ENCODE measurements around the gene SHISA2.
A peak's percentile ranks its signal among the peaks of the same experiment; 100 is the strongest.
"Not testable (repeated sequence)": the region's sequence is repeated elsewhere in the genome, so short reads cannot be mapped to it uniquely, and the experiment has no call there.

Gene SHISA2

GRCh38 chr13:26066492-26066891 lies 14.7 kb upstream of the SHISA2 start:
- H3K36me3 ChIP-seq (ENCODE audit: control insufficient read depth, insufficient read depth, low read length); H3K4me1 ChIP-seq (ENCODE audit: control insufficient read depth, insufficient read depth, low read length, poor library complexity, severe bottlenecking); H3K9me3 ChIP-seq (ENCODE audit: control insufficient read depth, low read length); H3K27ac ChIP-seq (ENCODE audit: low read depth, low read length, severe bottlenecking); H3K4me3 ChIP-seq (ENCODE audit: extremely low read depth, insufficient read depth, low read length, poor library complexity, severe bottlenecking): not testable (repeated sequence)
- 89 to 91% methylated on average over 4 to 7 of the region's 7 CpGs for WGBS, 2 experiments (ENCODE audit: insufficient coverage in 2 of 2)

- WGBS, 2 experiments (ENCODE audit: insufficient coverage in 2 of 2), result 60% methylated on average over 1 of the region's 5 CpGs; no CpG with 5 or more reads in 1 of the 2 experiments
- H3K4me1 ChIP-seq (ENCODE audit: control insufficient read depth, insufficient read depth, low read length, poor library complexity, severe bottlenecking), result no peaks in the 10 kb centered on the region
- H3K36me3 ChIP-seq (ENCODE audit: control insufficient read depth, insufficient read depth, low read length), result no peaks in the 10 kb centered on the region
- no peaks in the 10 kb centered on the region for H3K9me3 ChIP-seq (ENCODE audit: control insufficient read depth, low read length)
- no peak overlapping the region for H3K27ac ChIP-seq (ENCODE audit: low read depth, low read length, severe bottlenecking)
- H3K4me3 ChIP-seq (ENCODE audit: extremely low read depth, insufficient read depth, low read length, poor library complexity, severe bottlenecking), result no peak overlapping the region
Observed at GRCh38 chr13:26062853-26063444, 11.1 kb upstream of the SHISA2 start.

GRCh38 chr13:26061947-26062346 lies 10.1 kb upstream of the SHISA2 start:
- Histone ChIP-seq H3K4me3 (ENCODE audit: extremely low read depth, insufficient read depth, low read length, poor library complexity, severe bottlenecking) (no peak overlapping the region), H3K4me1 (ENCODE audit: control insufficient read depth, insufficient read depth, low read length, poor library complexity, severe bottlenecking) (no peaks in the 10 kb centered on the region), H3K36me3 (ENCODE audit: control insufficient read depth, insufficient read depth, low read length) (no peaks in the 10 kb centered on the region), H3K27ac (ENCODE audit: low read depth, low read length, severe bottlenecking) (no peak overlapping the region), H3K9me3 (ENCODE audit: control insufficient read depth, low read length) (no peaks in the 10 kb centered on the region)
- WGBS, 2 experiments (ENCODE audit: insufficient coverage in 2 of 2), result 90% methylated on average over 2 of the region's 6 CpGs; no CpG with 5 or more reads in 1 of the 2 experiments

- H3K27ac ChIP-seq (ENCODE audit: low read depth, low read length, severe bottlenecking), result no peak overlapping the region
- no peak overlapping the region for H3K4me3 ChIP-seq (ENCODE audit: extremely low read depth, insufficient read depth, low read length, poor library complexity, severe bottlenecking)
- no peaks in the 10 kb centered on the region for H3K9me3 ChIP-seq (ENCODE audit: control insufficient read depth, low read length)
- 81 to 88% methylated on average over 5 of the region's 5 CpGs for WGBS, 2 experiments (ENCODE audit: insufficient coverage in 2 of 2)
- H3K4me1 ChIP-seq (ENCODE audit: control insufficient read depth, insufficient read depth, low read length, poor library complexity, severe bottlenecking), result no peaks in the 10 kb centered on the region
- H3K36me3 ChIP-seq (ENCODE audit: control insufficient read depth, insufficient read depth, low read length), result no peaks in the 10 kb centered on the region
Observed at GRCh38 chr13:26061256-26061655, 9.4 kb upstream of the SHISA2 start.

GRCh38 chr13:26060357-26060756 lies 8.5 kb upstream of the SHISA2 start:
- H3K36me3 ChIP-seq (ENCODE audit: control insufficient read depth, insufficient read depth, low read length), result no peaks in the 10 kb centered on the region
- H3K4me3 ChIP-seq (ENCODE audit: extremely low read depth, insufficient read depth, low read length, poor library complexity, severe bottlenecking), result no peak overlapping the region
- no peak overlapping the region for H3K27ac ChIP-seq (ENCODE audit: low read depth, low read length, severe bottlenecking)
- H3K4me1 ChIP-seq (ENCODE audit: control insufficient read depth, insufficient read depth, low read length, poor library complexity, severe bottlenecking), result no peaks in the 10 kb centered on the region
- no peaks in the 10 kb centered on the region for H3K9me3 ChIP-seq (ENCODE audit: control insufficient read depth, low read length)
- WGBS, 2 experiments (ENCODE audit: insufficient coverage in 2 of 2), result 100% methylated on average over 1 of the region's 4 CpGs; no CpG with 5 or more reads in 1 of the 2 experiments

- H3K4me3 ChIP-seq (ENCODE audit: extremely low read depth, insufficient read depth, low read length, poor library complexity, severe bottlenecking), result no peak overlapping the region
- H3K27ac ChIP-seq (ENCODE audit: low read depth, low read length, severe bottlenecking), result no peak overlapping the region
- no peaks in the 10 kb centered on the region for H3K36me3 ChIP-seq (ENCODE audit: control insufficient read depth, insufficient read depth, low read length)
- H3K4me1 ChIP-seq (ENCODE audit: control insufficient read depth, insufficient read depth, low read length, poor library complexity, severe bottlenecking), result no peaks in the 10 kb centered on the region
- 83 to 93% methylated on average over 5 of the region's 6 CpGs for WGBS, 2 experiments (ENCODE audit: insufficient coverage in 2 of 2)
- H3K9me3 ChIP-seq (ENCODE audit: control insufficient read depth, low read length), result no peaks in the 10 kb centered on the region
Observed at GRCh38 chr13:26058704-26059103, 6.9 kb upstream of the SHISA2 start.

GRCh38 chr13:26054896-26055295 lies 3.1 kb upstream of the SHISA2 start:
- H3K4me3 ChIP-seq (ENCODE audit: extremely low read depth, insufficient read depth, low read length, poor library complexity, severe bottlenecking), result no peak overlapping the region
- H3K36me3 ChIP-seq (ENCODE audit: control insufficient read depth, insufficient read depth, low read length), result no peaks in the 10 kb centered on the region
- peaks cover 3% of the 10 kb centered on the region for H3K4me1 ChIP-seq (ENCODE audit: control insufficient read depth, insufficient read depth, low read length, poor library complexity, severe bottlenecking)
- H3K9me3 ChIP-seq (ENCODE audit: control insufficient read depth, low read length), result no peaks in the 10 kb centered on the region
- H3K27ac ChIP-seq (ENCODE audit: low read depth, low read length, severe bottlenecking), result no peak overlapping the region

GRCh38 chr13:26053418-26053980 lies 1.7 kb upstream of the SHISA2 start:
- H3K4me1 ChIP-seq (ENCODE audit: control insufficient read depth, insufficient read depth, low read length, poor library complexity, severe bottlenecking), result peaks cover 7% of the 10 kb centered on the region
- no peak overlapping the region for H3K4me3 ChIP-seq (ENCODE audit: extremely low read depth, insufficient read depth, low read length, poor library complexity, severe bottlenecking)
- H3K36me3 ChIP-seq (ENCODE audit: control insufficient read depth, insufficient read depth, low read length), result no peaks in the 10 kb centered on the region
- H3K9me3 ChIP-seq (ENCODE audit: control insufficient read depth, low read length), result no peaks in the 10 kb centered on the region
- H3K27ac ChIP-seq (ENCODE audit: low read depth, low read length, severe bottlenecking), result no peak overlapping the region
- WGBS, 2 experiments (ENCODE audit: insufficient coverage in 2 of 2), result 75 to 96% methylated on average over 3 to 5 of the region's 6 CpGs

- peaks cover 7% of the 10 kb centered on the region for H3K4me1 ChIP-seq (ENCODE audit: control insufficient read depth, insufficient read depth, low read length, poor library complexity, severe bottlenecking)
- no peaks in the 10 kb centered on the region for H3K9me3 ChIP-seq (ENCODE audit: control insufficient read depth, low read length)
- no peak overlapping the region for H3K27ac ChIP-seq (ENCODE audit: low read depth, low read length, severe bottlenecking)
- 79 to 82% methylated on average over 10 of the region's 10 CpGs for WGBS, 2 experiments (ENCODE audit: insufficient coverage in 2 of 2)
- H3K4me3 ChIP-seq (ENCODE audit: extremely low read depth, insufficient read depth, low read length, poor library complexity, severe bottlenecking), result peak overlapping the region; percentile 40
- H3K36me3 ChIP-seq (ENCODE audit: control insufficient read depth, insufficient read depth, low read length), result no peaks in the 10 kb centered on the region
Observed at GRCh38 chr13:26052337-26052736, 521 bp upstream of the SHISA2 start.

- 0 to 2% methylated on average over 41 to 43 of the region's 45 CpGs for WGBS, 2 experiments (ENCODE audit: insufficient coverage in 2 of 2)
- Histone ChIP-seq H3K36me3 (ENCODE audit: control insufficient read depth, insufficient read depth, low read length) (no peaks in the 10 kb centered on the region), H3K27ac (ENCODE audit: low read depth, low read length, severe bottlenecking) (no peak overlapping the region), H3K9me3 (ENCODE audit: control insufficient read depth, low read length) (no peaks in the 10 kb centered on the region), H3K4me1 (ENCODE audit: control insufficient read depth, insufficient read depth, low read length, poor library complexity, severe bottlenecking) (peaks cover 7% of the 10 kb centered on the region), H3K4me3 (ENCODE audit: extremely low read depth, insufficient read depth, low read length, poor library complexity, severe bottlenecking) (peak overlapping the region; percentile 40)
Observed at GRCh38 chr13:26051231-26051656, 572 bp downstream of the SHISA2 start.

GRCh38 chr13:26050568-26051230 lies 1.1 kb downstream of the SHISA2 start:
- Histone ChIP-seq H3K27ac (ENCODE audit: low read depth, low read length, severe bottlenecking) (no peak overlapping the region), H3K36me3 (ENCODE audit: control insufficient read depth, insufficient read depth, low read length) (no peaks in the 10 kb centered on the region), H3K9me3 (ENCODE audit: control insufficient read depth, low read length) (no peaks in the 10 kb centered on the region), H3K4me1 (ENCODE audit: control insufficient read depth, insufficient read depth, low read length, poor library complexity, severe bottlenecking) (peaks cover 7% of the 10 kb centered on the region), H3K4me3 (ENCODE audit: extremely low read depth, insufficient read depth, low read length, poor library complexity, severe bottlenecking) (peak overlapping the region; percentile 40)
- 2 to 3% methylated on average over 63 to 80 of the region's 82 CpGs for WGBS, 2 experiments (ENCODE audit: insufficient coverage in 2 of 2)
